ENCODE measurements around the gene ISY1.
"Not testable (repeated sequence)": the region's sequence is repeated elsewhere in the genome, so short reads cannot be mapped to it uniquely, and the experiment has no call there.

Gene ISY1

DNA sequence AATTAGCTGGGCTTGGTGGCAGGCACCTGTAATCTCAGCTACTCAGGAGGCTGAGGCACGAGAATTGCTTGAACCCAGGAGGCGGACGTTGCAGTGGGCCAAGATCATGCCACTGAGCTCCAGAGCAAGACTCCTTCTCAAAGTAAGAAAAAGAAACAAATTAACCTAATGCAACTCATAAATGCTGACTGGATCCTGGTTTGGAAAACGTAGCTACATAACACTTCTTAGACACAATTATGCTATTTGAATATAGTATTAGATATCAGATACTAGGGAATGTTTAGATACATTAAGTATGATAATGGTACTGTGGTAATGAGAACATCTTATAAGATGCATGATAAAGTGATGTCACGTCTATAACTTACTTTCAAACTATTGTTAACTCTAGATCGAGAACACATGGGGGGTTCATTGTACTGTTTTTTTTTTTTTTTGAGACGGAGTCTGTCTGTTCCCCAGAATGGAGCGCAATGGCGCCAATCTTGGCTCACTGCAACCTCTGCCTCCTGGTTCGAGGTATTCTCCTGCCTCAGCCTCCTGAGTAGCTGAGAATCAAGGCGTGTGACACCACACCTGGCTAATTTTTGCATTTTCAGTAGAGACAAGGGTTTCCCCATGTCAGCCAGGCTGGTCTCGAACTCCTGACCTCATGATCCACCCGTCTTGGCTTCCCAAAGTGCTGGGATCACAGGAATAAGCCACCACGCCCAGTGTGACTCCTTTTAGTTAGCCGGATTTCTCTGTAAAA, 5.9 kb upstream of the ISY1 start:
- no peak for DNase-seq (ENCODE audit: low read depth in 2 of 2, low spot score in 1 of 2)

DNA sequence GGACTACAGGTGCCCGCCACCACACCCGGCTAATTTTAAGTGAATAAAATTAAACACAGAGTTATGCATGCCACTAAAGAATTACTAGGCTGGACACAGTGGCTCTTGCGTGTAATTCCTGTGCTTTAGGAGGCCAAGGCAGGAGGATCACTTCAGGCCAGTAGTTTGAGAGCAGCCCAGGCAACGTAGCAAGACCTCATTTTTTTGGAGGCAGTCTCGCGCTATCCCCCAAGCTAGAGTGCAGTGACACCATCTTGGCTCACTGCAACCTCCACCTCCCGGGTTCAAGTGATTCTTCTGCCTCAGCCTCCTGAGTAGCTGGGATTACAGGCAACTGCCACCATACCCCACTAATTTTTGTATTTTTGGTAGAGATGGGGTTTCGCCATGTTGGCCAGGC, 4.7 kb upstream of the ISY1 start:
- DNase-seq (ENCODE audit: low read depth in 2 of 2, low spot score in 1 of 2): not testable (repeated sequence)

DNA sequence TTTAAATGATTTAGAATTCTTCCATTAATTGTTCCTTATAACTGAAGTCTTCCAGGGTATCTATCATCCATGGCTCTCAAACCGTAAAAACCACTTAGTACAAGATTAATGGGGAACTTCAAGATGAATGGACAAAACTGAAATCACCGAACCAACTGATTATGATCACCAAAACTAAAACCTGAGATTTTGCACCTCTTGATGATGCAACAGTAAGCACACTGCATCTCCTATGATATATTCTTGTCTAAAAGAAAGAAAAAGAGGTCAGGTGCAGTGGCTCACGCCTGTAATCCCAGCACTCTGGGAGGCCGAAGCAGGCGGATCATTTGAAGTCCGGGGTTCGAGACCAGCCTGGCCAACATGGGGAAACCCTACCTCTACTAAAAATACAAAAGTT, 3.6 kb upstream of the ISY1 start:
- no peak for DNase-seq (ENCODE audit: low read depth in 2 of 2, low spot score in 1 of 2)

DNA sequence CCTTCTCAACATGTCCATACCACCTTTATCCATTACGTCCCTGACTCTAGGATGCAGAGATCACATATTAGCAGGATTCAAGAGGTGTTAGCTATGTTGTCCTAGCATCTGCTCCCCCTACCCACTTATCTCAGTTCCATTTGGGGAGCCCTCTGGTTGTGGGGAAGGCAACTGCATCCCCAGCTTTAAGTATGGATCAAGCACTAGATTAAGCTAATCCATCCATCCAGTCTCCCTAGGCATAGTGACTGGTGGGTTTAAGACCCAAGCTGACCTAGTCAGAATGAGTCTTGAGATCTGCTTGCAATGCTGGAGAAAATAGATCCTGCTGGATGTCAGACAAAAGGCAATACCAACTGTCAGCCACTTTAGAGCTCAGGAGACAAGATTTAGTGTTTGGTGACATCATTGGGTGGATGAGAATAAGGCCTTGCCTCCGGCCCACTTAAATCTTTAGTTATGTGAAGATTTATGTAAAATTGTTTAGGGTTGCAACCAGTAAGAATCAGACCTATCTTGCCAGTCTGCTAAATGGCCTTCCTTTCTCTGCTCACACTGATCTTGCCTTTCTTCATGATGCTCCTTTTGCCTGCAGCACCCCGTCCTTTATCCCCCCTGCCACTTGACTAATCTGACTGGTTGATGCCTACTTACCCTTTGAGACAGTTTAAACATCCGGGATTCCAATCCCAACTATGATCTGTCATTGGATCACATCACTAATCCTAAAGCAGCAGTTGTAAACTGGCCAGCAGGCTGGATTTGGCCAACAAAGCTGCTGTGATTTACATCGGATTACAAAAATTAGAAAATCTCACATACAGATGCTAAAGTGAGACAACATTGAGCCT, 2.1 kb upstream of the ISY1 start:
- no peak for DNase-seq (ENCODE audit: low read depth in 2 of 2, low spot score in 1 of 2)

DNA sequence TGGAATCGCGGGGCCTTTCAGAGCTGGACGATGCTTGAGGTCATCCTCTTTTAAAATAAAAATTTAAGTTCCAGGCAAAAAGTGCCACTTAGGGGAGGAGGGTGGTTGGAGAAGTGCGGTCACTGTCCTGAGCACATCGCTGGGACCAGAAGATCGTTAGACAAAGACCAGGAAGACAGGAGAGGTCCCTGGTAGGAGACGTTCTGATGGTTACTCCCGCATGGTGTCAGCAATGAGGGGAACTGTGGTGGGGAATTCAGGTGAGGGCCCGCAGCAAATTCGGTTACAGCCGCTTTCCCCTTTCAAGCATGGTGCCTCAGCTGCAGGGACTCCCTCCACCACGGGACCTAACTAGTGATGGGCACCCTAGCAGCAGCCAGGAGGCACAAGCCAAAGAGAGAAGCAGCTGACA, 1.0 kb upstream of the ISY1 start:
- DNase-seq (ENCODE audit: low read depth in 2 of 2, low spot score in 1 of 2): no peak

DNA sequence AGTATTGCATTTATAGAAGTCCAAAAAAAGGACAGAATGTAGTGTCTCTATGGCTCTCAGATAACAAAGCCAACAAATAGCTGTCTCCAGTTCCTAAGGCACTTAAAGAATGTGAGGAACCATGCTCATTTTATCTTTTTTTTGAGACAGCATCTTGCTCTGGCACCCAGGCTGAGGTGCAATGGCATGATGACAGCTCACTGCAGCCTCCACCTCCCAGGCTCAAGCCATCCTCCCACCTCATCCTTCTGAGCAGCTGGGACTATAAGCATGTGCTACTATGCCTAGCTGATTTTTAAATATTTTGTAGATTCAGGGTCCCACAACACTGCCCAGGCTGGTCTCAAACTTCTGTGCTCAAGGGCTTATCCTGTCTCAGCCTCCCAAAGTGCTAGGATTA, 16.1 kb downstream of the ISY1 start:
- no peak for DNase-seq (ENCODE audit: low read depth in 2 of 2, low spot score in 1 of 2)

DNA sequence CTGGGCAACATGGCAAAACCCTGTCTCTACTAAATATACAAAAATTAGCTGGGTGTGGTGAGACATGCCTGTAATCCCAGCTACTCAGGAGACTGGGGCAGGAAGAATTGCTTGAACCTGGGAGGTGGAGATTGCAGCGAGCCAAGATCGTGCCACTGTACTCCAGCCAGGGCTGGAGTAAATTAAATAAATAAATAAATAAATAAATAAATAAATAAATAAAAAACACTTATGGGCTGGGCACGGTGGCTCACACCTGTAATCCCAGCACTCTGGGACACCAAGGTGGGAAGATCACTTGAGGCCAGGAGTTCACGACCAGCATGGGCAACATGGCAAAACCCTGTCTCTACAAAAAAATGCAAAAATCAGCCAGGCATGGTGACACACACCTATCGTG, 19.9 kb downstream of the ISY1 start:
- not testable (repeated sequence) for DNase-seq (ENCODE audit: low read depth in 2 of 2, low spot score in 1 of 2)

DNA sequence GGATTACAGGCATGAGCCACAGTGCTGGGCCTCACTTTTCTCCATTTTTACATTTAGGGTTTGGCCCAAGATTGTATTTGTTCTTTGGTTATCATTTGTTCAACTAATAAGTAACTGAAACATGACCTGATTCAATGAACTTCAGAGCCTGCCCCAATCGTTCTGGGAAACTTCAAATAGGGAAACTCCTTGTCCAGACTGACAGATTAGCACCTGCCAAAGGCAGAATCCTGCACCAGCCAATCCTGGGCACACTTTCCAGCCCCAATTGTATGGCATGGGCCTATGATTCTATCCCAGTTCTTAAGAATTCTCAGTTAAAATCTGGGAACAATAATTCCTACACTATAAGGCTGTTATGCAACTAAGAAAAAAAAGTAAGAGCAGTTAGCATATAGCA, 21.0 kb downstream of the ISY1 start:
- DNase-seq (ENCODE audit: low read depth in 2 of 2, low spot score in 1 of 2): no peak

DNA sequence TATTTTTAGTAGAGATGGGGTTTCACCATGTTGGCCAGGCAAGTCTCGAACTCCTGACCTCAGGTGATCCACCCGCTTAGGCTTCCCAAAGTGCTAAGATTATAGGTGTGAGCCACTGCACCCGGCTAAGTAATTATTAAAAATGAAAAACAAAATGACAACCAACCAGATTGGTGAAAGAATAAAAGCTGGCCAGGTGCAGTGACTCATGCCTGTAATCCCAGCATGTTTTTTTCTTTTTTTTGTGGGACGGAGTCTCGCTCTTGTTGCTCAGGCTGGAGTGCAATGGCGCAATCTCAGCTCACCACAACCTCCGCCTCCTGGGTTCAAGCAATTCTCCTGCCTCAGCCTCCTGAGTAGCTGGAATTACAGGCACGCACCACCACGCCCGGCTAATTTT, 24.6 kb downstream of the ISY1 start:
- DNase-seq (ENCODE audit: low read depth in 2 of 2, low spot score in 1 of 2): not testable (repeated sequence)

DNA sequence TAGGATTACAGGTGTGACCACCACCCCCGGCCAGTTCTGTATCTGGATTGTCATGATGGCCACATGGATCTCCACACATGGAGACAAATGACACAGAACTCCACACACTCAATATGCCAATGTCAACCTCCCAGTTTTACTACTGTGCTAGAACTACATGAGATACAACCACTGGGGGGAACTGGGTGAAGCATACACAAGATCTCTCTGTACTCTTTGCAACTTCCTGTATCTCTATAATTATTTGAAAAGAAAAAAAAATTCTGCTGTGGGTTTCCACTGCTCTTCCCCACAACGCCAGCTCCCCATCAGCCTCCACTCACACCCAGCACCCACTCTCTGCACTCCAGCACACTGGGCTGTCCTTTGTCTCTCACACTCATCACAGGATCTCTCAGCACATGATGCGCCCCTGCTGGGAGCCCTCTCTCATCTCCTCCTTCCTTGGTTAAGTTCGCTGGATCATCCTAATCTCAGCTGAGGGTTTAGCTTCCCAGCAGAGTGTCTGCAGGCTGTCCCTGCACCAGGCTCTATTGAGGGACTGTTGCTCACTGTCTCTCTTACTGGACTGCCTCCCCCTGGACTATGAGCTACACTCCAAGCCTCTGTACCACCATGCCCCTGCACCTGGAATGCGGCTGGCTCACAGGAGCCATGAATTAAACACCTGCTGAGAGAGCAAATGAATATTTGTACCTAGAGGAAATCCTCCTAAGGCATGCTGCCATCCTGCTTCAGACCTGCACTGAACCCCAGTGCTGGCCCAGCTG, 28.6 kb downstream of the ISY1 start:
- no peak for DNase-seq (ENCODE audit: low read depth in 2 of 2, low spot score in 1 of 2)

DNA sequence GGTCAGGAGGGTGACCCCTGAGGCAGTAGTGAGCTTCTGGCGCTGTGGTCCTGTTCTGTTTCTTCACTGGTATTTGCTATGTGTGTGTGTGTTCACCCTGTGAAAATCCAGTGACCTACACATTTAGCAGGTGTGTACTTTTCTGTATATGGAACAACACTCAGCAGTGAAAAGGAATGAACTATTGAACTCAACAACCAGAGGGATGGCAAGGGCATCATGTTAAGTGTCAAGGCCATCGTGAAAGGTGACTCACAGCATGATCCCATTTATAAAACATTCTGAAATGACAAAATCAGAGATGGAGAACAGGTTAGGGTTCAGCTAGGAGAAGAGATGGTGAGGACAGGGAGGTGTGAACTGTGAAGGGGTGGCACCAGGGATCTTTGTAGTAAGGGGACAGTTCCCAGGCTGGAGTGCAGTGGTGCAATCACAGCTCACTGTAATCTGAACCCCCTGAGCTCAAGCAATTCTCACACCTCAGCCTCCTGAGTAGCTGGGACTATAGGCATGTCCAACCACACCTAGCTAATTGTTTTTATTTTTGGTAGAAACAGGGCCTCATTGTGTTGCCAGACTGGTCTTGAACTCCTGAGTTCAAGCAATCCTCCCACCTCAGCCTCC, 29.3 kb downstream of the ISY1 start:
- DNase-seq (ENCODE audit: low read depth in 2 of 2, low spot score in 1 of 2): no peak

DNA sequence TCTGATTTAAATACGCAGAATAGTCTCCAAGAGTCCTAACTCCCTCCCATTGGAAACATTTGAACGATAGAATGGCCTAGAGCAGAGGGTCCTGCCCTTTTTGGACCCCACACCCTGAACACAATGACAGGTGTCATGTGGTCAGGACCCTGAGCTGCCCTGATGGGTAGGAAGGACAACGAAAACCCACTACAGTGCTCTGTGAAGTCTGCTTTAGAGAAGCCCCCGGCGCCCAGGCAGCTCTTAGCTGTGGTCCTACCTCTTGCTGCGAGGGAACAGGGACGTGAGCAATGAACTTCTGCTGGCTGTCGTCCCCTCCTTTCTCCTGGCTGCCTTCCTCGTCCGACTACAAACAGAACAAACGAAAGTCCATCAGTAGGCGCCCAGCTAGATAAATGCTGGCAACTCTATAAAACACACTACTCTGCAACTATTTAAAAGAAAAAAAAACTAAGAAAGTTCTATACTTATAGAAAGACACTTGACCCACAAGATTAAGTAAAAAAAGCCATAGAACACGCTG, 30.5 kb downstream of the ISY1 start:
- DNase-seq (ENCODE audit: low read depth in 2 of 2, low spot score in 1 of 2): no peak

DNA sequence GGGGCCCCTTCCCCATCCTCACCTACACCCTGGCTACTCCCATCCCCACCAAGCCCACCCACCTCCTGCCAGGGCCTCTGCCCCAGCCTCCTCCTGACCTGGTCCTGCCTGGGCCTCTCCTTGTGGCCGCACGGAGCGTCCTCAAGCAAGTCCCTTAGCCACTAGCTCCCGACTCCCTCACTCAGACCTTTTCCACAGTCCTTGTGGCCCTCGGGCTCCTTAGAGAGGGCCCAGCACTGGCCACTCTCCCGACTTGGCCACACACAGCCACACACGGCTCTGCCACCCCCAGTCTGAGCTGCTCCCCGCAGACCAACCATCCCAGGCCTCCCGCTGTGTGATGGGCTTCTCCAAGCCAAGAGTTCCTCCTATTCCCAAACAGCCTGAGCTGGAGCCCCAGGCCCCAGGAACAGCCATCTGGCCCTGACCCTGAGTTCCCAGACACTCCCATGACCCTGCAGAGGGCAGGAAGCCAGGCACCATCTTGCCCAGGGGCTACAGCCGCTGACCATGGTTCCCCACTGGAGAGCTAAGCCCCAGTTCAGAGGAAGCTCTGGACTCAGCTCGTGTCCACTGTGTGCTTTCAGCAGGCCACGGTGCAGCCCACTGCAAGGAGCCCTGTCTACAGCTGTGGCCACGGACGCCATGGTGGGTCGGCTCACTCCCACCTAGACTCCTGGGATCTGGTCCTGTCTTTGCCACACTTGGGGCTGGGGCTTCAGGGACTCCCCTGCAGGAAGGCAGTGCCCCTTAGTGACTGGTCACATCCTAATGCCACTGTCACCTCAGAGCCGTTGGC, 32.3 kb downstream of the ISY1 start:
- DNase-seq (ENCODE audit: low read depth in 2 of 2, low spot score in 1 of 2): no peak

DNA sequence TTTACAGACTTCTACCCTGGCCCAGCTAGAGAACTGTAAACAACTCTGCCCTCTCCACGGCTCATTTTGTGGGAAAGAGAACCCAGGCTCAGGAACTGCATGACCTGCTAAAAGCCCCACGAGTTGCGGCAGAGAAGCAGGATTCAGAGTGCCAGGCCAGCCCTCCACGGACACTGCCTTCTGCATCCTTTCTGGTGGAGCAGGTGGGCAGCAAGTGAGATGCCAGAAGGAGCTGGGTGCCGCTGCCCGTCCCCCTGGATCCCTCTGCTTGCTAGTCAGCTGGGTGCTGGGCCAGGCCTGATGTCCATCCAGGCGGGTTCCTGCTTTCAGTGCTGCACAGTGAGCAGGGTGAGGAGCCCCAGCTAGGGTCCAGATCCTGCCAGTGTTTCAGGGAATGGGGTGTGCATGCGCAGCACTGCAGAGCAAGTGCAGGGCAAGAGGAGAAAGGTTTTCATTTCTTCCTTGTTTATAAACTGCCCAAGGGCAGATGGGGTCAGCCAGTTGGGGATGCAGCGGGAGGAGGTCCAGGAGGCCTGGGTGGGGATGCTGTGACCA, 34.1 kb downstream of the ISY1 start:
- no peak for DNase-seq (ENCODE audit: low read depth in 2 of 2, low spot score in 1 of 2)

DNA sequence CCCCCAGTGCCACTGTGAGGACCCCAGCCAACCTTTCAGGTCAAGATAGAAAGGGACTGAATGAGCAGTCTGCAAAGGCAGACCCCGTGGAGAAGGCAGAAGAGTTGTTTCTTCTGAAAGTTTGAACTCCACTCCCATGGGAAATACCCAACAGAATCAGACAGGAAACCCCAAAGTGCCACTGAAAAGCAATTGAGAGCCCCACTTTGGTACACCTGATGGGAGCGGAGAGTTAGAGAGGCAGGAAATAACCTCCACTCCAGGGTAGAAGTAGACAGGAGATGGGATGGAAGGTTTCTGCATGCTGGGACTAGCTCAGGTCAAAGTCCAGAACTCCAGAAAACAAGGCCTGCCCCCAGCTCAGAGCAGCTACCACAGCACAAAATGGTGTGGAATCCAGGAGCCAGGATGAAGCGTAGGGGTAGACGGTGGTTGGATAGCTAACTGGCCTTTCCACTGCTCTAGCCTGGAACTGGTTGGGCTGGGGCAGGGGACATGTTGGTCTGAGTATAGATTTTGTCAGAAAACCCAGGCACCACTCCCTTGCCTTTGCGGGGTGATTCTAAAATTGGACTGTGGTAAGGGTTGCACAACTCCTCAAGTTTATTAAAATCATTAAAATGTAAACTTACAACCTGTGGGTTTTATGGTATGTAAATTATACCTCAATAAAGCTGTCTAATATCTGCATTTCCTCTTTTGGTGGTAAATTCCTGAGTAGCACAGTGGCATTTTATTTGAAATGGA, 37.4 kb downstream of the ISY1 start:
- DNase-seq (ENCODE audit: low read depth in 2 of 2, low spot score in 1 of 2): no peak

DNA sequence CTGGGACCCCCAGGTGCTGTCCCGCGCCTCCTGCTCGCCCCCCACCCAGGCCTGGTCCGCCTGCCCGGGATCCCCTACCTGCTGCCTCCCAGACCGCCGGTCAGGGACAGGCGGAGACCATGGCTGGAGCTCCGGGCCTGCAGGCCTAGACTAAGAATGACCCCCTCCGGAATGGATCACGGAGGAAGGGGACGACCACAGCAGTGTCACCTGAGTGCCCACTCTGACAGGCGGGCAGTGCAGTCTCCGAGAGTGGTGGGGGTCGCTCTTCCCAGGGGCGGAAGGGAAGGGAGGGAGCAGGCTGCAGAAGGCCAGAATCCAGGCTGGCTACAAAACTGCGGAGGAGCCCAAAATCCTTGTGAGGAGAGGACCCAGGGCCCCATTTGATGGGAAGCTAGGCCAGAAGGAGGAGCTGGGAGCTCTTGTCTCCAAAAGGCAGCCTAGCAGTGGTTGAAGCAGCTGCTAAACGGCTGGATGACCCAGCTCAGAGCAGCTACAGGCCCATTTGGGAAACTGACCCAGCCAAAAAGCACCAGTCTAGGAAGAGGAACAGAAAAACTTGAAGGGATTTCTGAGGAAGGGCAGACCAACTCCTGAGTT, 38.4 kb downstream of the ISY1 start:
- DNase-seq (ENCODE audit: low read depth in 2 of 2, low spot score in 1 of 2): no peak

DNA sequence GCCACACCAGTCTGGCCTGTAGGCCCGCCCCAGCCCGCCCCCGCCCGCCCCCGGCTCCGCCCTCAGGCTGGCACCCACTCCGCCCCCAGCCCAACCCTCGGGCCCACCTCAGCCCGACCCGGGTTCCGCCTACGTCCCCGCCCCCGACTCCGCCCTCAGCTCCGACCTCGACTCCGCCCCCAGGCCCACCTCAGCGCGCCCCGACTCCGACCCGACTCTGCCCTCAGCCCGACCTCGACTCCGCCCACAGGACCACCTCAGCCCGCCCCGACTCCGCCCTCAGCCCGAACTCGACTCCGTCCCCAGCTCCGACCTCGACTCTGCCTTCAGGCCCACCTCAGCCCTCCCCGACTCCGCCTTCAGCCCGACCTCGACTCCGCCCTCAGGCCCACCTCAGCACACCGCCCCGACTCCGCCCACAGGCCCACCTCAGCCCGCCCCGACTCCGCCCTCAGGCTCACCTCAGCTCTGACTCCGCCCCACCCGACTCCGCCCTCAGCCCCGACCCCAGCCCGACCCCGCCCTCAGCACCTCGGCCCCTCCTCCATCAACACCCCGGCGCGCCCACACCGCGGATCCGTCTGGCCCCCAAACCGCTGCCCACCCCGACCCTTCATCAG, 39.0 kb downstream of the ISY1 start, which contains the start of gene RAB43:
Gene RAB43 (minus strand): TSS at position 13 of the 620 bp plus-strand sequence. CDS start 315 bp downstream, outside the sequence.
- DNase-seq (ENCODE audit: low read depth in 2 of 2, low spot score in 1 of 2): peak; percentile 85 to 89
